Measurements from ENCODE around the gene SMIM28.

The SMIM28 gene

GRCh38 chr6:138393871-138394783 lies 16.4 kb downstream of the SMIM28 start:
- Histone ChIP-seq H2AFZ (ENCODE audit: low read length, unreplicated experiment) (no peak overlapping the region), H3K4me1 (ENCODE audit: control insufficient read depth, insufficient read depth, low read length, unreplicated experiment) (peaks cover 15% of the 10 kb centered on the region), H3K36me3 (ENCODE audit: insufficient read depth, low read length) (no peaks in the 10 kb centered on the region), H3K27ac (ENCODE audit: low read depth, low read length) (no peak overlapping the region), H3K27me3 (ENCODE audit: insufficient read depth, low read length) (no peaks in the 10 kb centered on the region), H3K79me2 (ENCODE audit: control insufficient read depth, insufficient read depth, low read length, unreplicated experiment) (no peaks in the 10 kb centered on the region), H3K4me3 (ENCODE audit: low read depth, low read length) (no peak overlapping the region)

DNA sequence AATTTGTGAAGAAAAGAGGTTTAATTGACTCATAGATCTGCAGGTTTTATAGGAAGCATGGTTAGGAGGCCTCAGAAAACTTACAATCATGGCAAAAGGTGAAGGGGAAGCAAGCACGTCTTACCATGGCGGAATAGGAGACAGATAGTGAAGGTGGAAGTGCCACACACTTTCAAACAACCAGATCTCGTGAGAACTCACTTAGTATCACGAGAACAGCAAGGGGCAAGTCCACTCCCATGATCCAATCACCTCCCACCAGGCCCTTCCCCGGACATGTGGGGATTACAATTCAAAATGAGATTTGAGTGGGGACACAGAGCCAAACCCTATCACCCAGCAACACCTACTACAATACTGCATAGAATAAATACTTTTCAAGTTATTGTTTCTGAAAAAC lies 19.0 kb downstream of the SMIM28 start:
- H3K27me3 ChIP-seq (ENCODE audit: insufficient read depth, low read length) = no peaks in the 10 kb centered on the region
- no peaks in the 10 kb centered on the region for H3K79me2 ChIP-seq (ENCODE audit: control insufficient read depth, insufficient read depth, low read length, unreplicated experiment)
- no peak overlapping the region for H2AFZ ChIP-seq (ENCODE audit: low read length, unreplicated experiment)
- no peaks in the 10 kb centered on the region for H3K36me3 ChIP-seq (ENCODE audit: insufficient read depth, low read length)
- no peak overlapping the region for H3K27ac ChIP-seq (ENCODE audit: low read depth, low read length)
- H3K4me1 ChIP-seq (ENCODE audit: control insufficient read depth, insufficient read depth, low read length, unreplicated experiment) = peaks cover 15% of the 10 kb centered on the region
- no peak overlapping the region for H3K4me3 ChIP-seq (ENCODE audit: low read depth, low read length)

GRCh38 chr6:138397128-138398122 lies 19.7 kb downstream of the SMIM28 start:
- H3K27me3 ChIP-seq (ENCODE audit: insufficient read depth, low read length) = no peaks in the 10 kb centered on the region

DNA sequence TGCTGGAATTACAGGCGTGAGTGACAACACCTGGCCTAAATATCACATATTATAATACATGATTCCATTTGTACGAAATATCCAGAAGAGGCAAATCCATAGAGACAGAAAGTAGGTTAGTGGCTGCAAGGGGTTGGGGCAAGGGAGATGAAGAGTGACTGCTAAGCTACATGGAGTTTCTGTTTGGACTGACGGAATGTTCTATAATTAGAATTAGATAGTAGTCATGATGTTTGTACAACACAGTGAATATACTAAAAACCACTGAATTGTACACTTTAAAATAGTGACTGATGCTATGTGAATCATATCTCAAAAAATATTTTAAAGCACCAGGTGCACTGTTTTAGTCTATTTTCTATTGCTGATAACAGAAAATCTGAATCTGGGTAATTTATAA lies 22.6 kb downstream of the SMIM28 start:
- no peak overlapping the region for H3K27ac ChIP-seq (ENCODE audit: low read depth, low read length)
- H2AFZ ChIP-seq (ENCODE audit: low read length, unreplicated experiment) = no peak overlapping the region
- H3K79me2 ChIP-seq (ENCODE audit: control insufficient read depth, insufficient read depth, low read length, unreplicated experiment) = peaks cover 7% of the 10 kb centered on the region
- H3K4me3 ChIP-seq (ENCODE audit: low read depth, low read length) = no peak overlapping the region
- no peaks in the 10 kb centered on the region for H3K36me3 ChIP-seq (ENCODE audit: insufficient read depth, low read length)
- H3K27me3 ChIP-seq (ENCODE audit: insufficient read depth, low read length) = no peaks in the 10 kb centered on the region
- peaks cover 16% of the 10 kb centered on the region for H3K4me1 ChIP-seq (ENCODE audit: control insufficient read depth, insufficient read depth, low read length, unreplicated experiment)

More at GRCh38 chr6:138397128-138398122, 19.7 kb downstream of the SMIM28 start:
- no peak overlapping the region for H3K27ac ChIP-seq (ENCODE audit: low read depth, low read length)
- no peaks in the 10 kb centered on the region for H3K79me2 ChIP-seq (ENCODE audit: control insufficient read depth, insufficient read depth, low read length, unreplicated experiment)
- no peaks in the 10 kb centered on the region for H3K36me3 ChIP-seq (ENCODE audit: insufficient read depth, low read length)
- no peak overlapping the region for H2AFZ ChIP-seq (ENCODE audit: low read length, unreplicated experiment)
- no peak overlapping the region for H3K4me3 ChIP-seq (ENCODE audit: low read depth, low read length)
- peaks cover 15% of the 10 kb centered on the region for H3K4me1 ChIP-seq (ENCODE audit: control insufficient read depth, insufficient read depth, low read length, unreplicated experiment)

DNA sequence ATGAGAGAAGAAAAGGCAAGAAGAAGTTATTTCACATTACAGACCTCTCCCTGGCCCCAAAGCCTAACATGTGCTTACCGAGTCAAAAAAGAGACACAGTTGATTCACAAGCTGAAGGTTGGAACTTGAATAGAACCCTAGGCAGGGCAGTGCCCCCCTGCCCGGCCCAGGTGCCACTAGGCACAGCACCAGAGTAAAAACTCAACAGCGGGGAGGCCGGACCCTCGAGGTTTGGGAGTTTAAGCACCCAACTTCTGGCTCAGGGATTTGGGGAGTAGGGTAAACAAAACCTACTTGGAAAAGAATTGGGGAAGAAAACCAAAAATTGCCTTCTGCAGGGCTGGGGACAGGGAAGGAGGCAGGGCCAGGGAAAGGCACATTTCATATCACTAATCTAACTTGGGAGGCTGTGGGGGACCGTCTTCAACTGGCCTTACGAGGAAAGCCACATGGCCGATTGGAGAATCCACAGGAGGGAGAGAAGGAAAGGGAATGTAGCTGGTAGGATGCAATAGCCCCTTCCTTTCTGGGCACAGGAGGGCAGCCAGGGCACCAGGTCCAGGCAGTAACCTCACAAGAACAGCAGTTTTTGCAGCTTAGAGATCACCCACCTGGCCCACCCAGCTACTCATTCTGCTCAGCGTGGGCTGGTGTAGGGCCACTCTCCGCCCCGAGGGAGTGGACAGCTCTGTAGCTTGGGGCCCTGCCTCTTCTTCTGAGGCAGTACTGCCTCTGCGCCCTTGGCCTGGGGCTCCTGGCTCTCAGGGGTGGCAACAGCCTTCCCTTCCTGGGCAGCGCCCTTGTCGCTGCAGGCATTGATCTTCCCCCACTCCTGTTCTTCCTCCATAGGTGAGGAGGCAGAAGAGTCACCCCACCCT lies 24.5 kb downstream of the SMIM28 start:
- H3K79me2 ChIP-seq (ENCODE audit: control insufficient read depth, insufficient read depth, low read length, unreplicated experiment) = peaks cover 7% of the 10 kb centered on the region
- no peaks in the 10 kb centered on the region for H3K27me3 ChIP-seq (ENCODE audit: insufficient read depth, low read length)
- H3K27ac ChIP-seq (ENCODE audit: low read depth, low read length) = no peak overlapping the region
- no peak overlapping the region for H3K4me3 ChIP-seq (ENCODE audit: low read depth, low read length)
- H3K36me3 ChIP-seq (ENCODE audit: insufficient read depth, low read length) = peaks cover 8% of the 10 kb centered on the region; the same call in 1 of the 2 replicates
- peaks cover 13% of the 10 kb centered on the region for H3K4me1 ChIP-seq (ENCODE audit: control insufficient read depth, insufficient read depth, low read length, unreplicated experiment)
- H2AFZ ChIP-seq (ENCODE audit: low read length, unreplicated experiment) = no peak overlapping the region

DNA sequence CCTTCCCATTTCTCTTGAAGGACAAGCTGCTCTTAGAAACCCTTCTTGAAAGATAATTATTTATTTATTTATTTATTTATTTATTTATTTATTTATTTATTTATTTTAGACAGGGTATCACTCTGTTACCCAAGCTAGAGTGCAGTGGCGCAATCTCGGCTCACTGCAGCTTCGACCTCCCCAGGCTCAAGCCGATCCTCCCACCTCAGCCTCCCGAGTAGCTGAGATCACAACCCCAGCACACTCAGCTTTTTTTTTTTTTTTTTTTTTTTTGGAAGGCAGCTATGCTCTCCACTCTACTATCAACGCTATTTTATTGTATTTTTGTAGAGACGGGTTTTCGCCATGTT lies 25.1 kb downstream of the SMIM28 start:
- H3K79me2 ChIP-seq (ENCODE audit: control insufficient read depth, insufficient read depth, low read length, unreplicated experiment) = peaks cover 7% of the 10 kb centered on the region
- H2AFZ ChIP-seq (ENCODE audit: low read length, unreplicated experiment) = no peak overlapping the region
- H3K36me3 ChIP-seq (ENCODE audit: insufficient read depth, low read length) = peaks cover 12% of the 10 kb centered on the region; the same call in 1 of the 2 replicates
- no peak overlapping the region for H3K27ac ChIP-seq (ENCODE audit: low read depth, low read length)
- H3K4me3 ChIP-seq (ENCODE audit: low read depth, low read length) = peak overlapping the region; percentile 97
- no peaks in the 10 kb centered on the region for H3K27me3 ChIP-seq (ENCODE audit: insufficient read depth, low read length)
- peaks cover 7% of the 10 kb centered on the region for H3K4me1 ChIP-seq (ENCODE audit: control insufficient read depth, insufficient read depth, low read length, unreplicated experiment)

DNA sequence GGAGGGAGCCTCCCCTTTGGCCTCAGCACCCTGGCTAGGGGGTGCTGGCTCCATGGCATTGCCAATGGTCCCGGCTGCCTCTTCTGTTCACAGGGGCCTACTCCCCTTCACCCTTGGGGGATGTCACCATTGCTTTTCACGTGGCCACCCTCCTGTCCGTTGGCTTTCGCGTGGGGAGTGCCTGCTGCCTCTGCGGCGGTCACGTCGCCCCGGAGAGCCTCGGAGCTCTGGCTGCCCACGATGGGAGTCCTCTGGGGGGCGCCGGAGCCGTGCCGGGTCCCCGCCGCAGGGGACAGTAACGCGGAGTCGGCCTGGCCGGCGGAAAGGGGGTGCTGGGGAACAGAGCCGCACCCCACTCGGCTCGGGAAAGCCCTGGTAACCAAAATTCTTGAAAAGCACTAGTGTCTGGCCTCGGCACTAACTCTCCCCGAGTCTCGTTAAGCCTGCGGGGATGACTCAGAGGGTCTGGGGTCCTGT lies 25.7 kb downstream of the SMIM28 start:
- H2AFZ ChIP-seq (ENCODE audit: low read length, unreplicated experiment) = peak overlapping the region; percentile 89
- H3K27ac ChIP-seq (ENCODE audit: low read depth, low read length) = peak overlapping the region; percentile 28; the same call in 1 of the 2 replicates
- H3K79me2 ChIP-seq (ENCODE audit: control insufficient read depth, insufficient read depth, low read length, unreplicated experiment) = peaks cover 7% of the 10 kb centered on the region
- no peaks in the 10 kb centered on the region for H3K27me3 ChIP-seq (ENCODE audit: insufficient read depth, low read length)
- H3K4me3 ChIP-seq (ENCODE audit: low read depth, low read length) = peak overlapping the region; percentile 97
- H3K4me1 ChIP-seq (ENCODE audit: control insufficient read depth, insufficient read depth, low read length, unreplicated experiment) = peaks cover 7% of the 10 kb centered on the region
- H3K36me3 ChIP-seq (ENCODE audit: insufficient read depth, low read length) = peaks cover 12% of the 10 kb centered on the region; the same call in 1 of the 2 replicates

DNA sequence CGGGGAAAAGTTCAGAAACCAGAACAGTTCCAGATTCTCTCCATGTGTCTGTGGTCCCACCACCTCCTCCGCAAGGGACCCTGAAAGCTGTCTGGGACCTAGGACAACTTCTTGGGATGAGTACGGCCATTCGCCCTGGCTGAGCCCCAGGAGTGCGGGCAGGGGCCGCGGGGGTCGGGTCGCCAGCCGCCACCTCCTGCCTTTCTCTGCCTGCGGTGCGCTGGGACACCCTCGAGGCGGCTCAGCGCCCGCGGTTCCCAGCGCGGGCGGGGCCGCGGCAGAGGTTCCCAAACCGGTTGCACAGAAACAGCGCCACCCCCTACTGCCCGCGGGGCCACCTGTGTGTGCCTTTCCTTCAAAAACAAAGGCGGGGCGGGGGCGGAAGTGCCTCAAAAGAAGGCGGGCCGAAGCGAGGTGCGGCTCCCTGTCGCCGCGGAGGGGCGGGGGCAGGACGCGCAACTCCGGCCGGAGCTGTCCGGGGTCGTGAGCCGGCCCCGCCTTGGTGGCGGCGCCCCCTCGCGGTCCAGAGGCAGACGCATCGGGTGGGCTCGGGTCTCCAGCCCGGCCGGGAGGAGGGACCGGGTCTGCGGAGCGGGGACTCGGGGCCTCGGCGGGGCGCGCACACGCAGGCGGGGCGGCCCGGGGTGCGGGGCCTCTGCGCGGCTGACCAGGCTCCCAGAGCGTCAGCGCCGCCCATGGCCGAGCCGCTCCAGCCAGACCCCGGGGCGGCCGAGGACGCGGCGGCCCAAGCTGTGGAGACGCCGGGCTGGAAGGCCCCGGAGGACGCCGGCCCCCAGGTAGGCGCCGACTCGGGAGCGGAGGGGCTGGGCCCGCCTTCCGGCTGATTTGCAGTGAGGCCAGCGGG lies 26.3 kb downstream of the SMIM28 start, which contains the start of gene HEBP2:
Gene HEBP2, plus strand, starts transcription at position 423 of the 865 bp plus-strand sequence. Its CDS starts 273 bp downstream, at position 696.
- peak within 1 kb of the TSS; percentile 28; the same call in 1 of the 2 replicates for H3K27ac ChIP-seq (ENCODE audit: low read depth, low read length)
- peak within 1 kb of the TSS; percentile 89 for H2AFZ ChIP-seq (ENCODE audit: low read length, unreplicated experiment)
- H3K4me1 ChIP-seq (ENCODE audit: control insufficient read depth, insufficient read depth, low read length, unreplicated experiment) = peaks cover 7% of the 10 kb centered on the region
- no peaks in the 10 kb centered on the region for H3K27me3 ChIP-seq (ENCODE audit: insufficient read depth, low read length)
- H3K79me2 ChIP-seq (ENCODE audit: control insufficient read depth, insufficient read depth, low read length, unreplicated experiment) = peaks cover 7% of the 10 kb centered on the region
- peaks cover 12% of the 10 kb centered on the region; the same call in 1 of the 2 replicates for H3K36me3 ChIP-seq (ENCODE audit: insufficient read depth, low read length)
- peak within 1 kb of the TSS; percentile 97 for H3K4me3 ChIP-seq (ENCODE audit: low read depth, low read length)

- H3K36me3 ChIP-seq (ENCODE audit: insufficient read depth, low read length) = peaks cover 18% of the 10 kb centered on the region; the same call in 1 of the 2 replicates
- peaks cover 7% of the 10 kb centered on the region for H3K79me2 ChIP-seq (ENCODE audit: control insufficient read depth, insufficient read depth, low read length, unreplicated experiment)
- peak overlapping the region; percentile 97 for H3K4me3 ChIP-seq (ENCODE audit: low read depth, low read length)
- no peaks in the 10 kb centered on the region for H3K27me3 ChIP-seq (ENCODE audit: insufficient read depth, low read length)
- H3K27ac ChIP-seq (ENCODE audit: low read depth, low read length) = peak overlapping the region; percentile 5; the same call in 1 of the 2 replicates
- peaks cover 13% of the 10 kb centered on the region for H3K4me1 ChIP-seq (ENCODE audit: control insufficient read depth, insufficient read depth, low read length, unreplicated experiment)
- H2AFZ ChIP-seq (ENCODE audit: low read length, unreplicated experiment) = peak overlapping the region; percentile 89
Observed at GRCh38 chr6:138404666-138405337, 27.1 kb downstream of the SMIM28 start.
